HG02884 (cell line): ENCODE results near the gene CD300A.
"Not testable (repeated sequence)": the region's sequence is repeated elsewhere in the genome, so short reads cannot be mapped to it uniquely, and the experiment has no call there.

Experiments
- ATAC-seq: cut with Tn5 transposase; IDR thresholded peaks from one replicate; pipeline ENCODE4 v1.9.1; 2021; ENCODE audit warnings: mild to moderate bottlenecking, moderate library complexity; ENCODE audit not compliant: unreplicated experiment

Gene CD300A

GRCh38 chr17:74516561-74517328, 50.3 kb downstream of the CD300A start:
- no peak for ATAC-seq

- not testable (repeated sequence) for ATAC-seq
Observed at GRCh38 chr17:74518413-74518981, 52.1 kb downstream of the CD300A start.

GRCh38 chr17:74520016-74520434, 53.6 kb downstream of the CD300A start:
- no peak for ATAC-seq

GRCh38 chr17:74520790-74521480, 54.5 kb downstream of the CD300A start:
- ATAC-seq = no peak

- no peak for ATAC-seq
Observed at GRCh38 chr17:74521701-74522201, 55.3 kb downstream of the CD300A start.

- ATAC-seq = no peak
Observed at GRCh38 chr17:74522381-74523105, 56.1 kb downstream of the CD300A start.

GRCh38 chr17:74523308-74523707, 56.9 kb downstream of the CD300A start:
- ATAC-seq = no peak

- ATAC-seq = no peak
Observed at GRCh38 chr17:74524653-74525464, 58.4 kb downstream of the CD300A start.

GRCh38 chr17:74525465-74525725, 59.0 kb downstream of the CD300A start:
- no peak for ATAC-seq

GRCh38 chr17:74525781-74526288, 59.4 kb downstream of the CD300A start:
- no peak for ATAC-seq

GRCh38 chr17:74526681-74527080, 60.2 kb downstream of the CD300A start:
- ATAC-seq = no peak

GRCh38 chr17:74527081-74527480, 60.6 kb downstream of the CD300A start:
- ATAC-seq = no peak

- no peak for ATAC-seq
Observed at GRCh38 chr17:74527756-74528155, 61.3 kb downstream of the CD300A start.

- peak; percentile 75 for ATAC-seq
Observed at GRCh38 chr17:74528491-74529199, 62.2 kb downstream of the CD300A start.

- ATAC-seq = no peak
Observed at GRCh38 chr17:74529243-74529642, 62.8 kb downstream of the CD300A start.

GRCh38 chr17:74530831-74531150, 64.4 kb downstream of the CD300A start:
- ATAC-seq = no peak

GRCh38 chr17:74531231-74531761, 64.9 kb downstream of the CD300A start, which contains the start of gene CD300LB:
Gene CD300LB, minus strand, starts transcription at chr17:74531475. Its CDS starts 125 bp downstream, at chr17:74531350.
- ATAC-seq = no peak

- no peak for ATAC-seq
Observed at GRCh38 chr17:74532115-74532514, 65.7 kb downstream of the CD300A start.
